Psoas muscle (tissue), 8 donors: Measurements from ENCODE around the gene CCR5. TPM values are rescaled to one million over a fixed set of nuclear protein-coding genes. Genes with fewer than 3 reads are reported as not detected.

ENCODE experiments used
- ATAC-seq, 4 donors: fragments of 200-7000 bp; cut with Tn5 transposase; one replicate each; pipeline ENCODE4 v1.9.1; 2020; ENCODE audit warnings: moderate library complexity in 3 of 4, mild to moderate bottlenecking in 2 of 4
- DNase-seq, 2 donors: peaks; one replicate each; pipeline ENCODE4 v3.0.0-alpha.2; 2020
- H3K27ac ChIP-seq: fragments of 200-600 bp; one replicate; pipeline ENCODE4 v1.8.0; 2022
- H3K27me3 ChIP-seq, 3 donors: fragments of 200-600 bp in 1 of 3; one replicate each; pipeline versions ENCODE4 v1.6.1 to v1.8.0; 2013 to 2022; ENCODE audit warnings: low read length in 2 of 3, mild to moderate bottlenecking in 2 of 3, moderate library complexity in 1 of 3; ENCODE audit not compliant: insufficient read depth in 3 of 3
- H3K36me3 ChIP-seq, 2 donors: fragments of 200-600 bp in 1 of 2; one replicate each; pipeline versions ENCODE4 v1.6.1 to v1.8.0; 2013 to 2022; ENCODE audit warnings: low read depth in 1 of 2, mild to moderate bottlenecking in 1 of 2, moderate library complexity in 1 of 2; ENCODE audit not compliant: insufficient read depth in 1 of 2
- H3K4me1 ChIP-seq: fragments of 200-600 bp; one replicate; pipeline ENCODE4 v1.8.0; 2022
- H3K4me3 ChIP-seq: fragments of 200-600 bp; one replicate; pipeline ENCODE4 v1.8.0; 2022; ENCODE audit warnings: mild to moderate bottlenecking
- H3K9me3 ChIP-seq: fragments of 200-600 bp; one replicate; pipeline ENCODE4 v1.8.0; 2022
- WGBS, 3 donors: extraction: QIAGEN DNeasy Blood & Tissue Kit; methylation state at CpG; one replicate each; pipeline versions ENCODE4 v1.1.6 to v1.1.7; 2013; 5-methylcytosine and 5-hydroxymethylcytosine counted together
- intact Hi-C, 2 donors: fragments of 100-400 bp; cut with DNase I; formaldehyde crosslinking; loops; one replicate each; pipeline versions ENCODE4 v1.11.0 to v1.14.2; 2022
- polyA plus RNA-seq, 3 donors: library from polyadenylated mRNA; stranded (reverse); fragments of 200-250 nt; gene quantifications; one replicate each; pipeline ENCODE4 v1.2.3, GENCODE V29; 2013
- total RNA-seq, 4 donors: library from RNA; stranded (reverse); fragmentation: NEBNext Ultra II Directional in 2 of 4; extraction: Animal tissue kit (Norgen Biotek cat#: 25700) in 2 of 4; gene quantifications; one replicate each; pipeline versions ENCODE4 v1.2.1 to v1.2.4, GENCODE V29; 2021 to 2023
- TF ChIP-seq, protein P1 (sequence below): fragments of 200-600 bp; IDR thresholded peaks from one replicate; pipeline ENCODE4 v1.8.0; 2022; ENCODE audit warnings: antibody characterized with exemption
- donor health status: healthy with polysubstance abuse.
- donor health status: DM: no; HTN: no; CAD: no; lungs with moderate emphysema.
- donor health status: Bipolar disorder and iron deficiency.
- donor health status: healthy.
- donor health status: DM: yes; HTN: yes; CAD: no.
- donor health status: DM: no; HTN: no; CAD: no.
- donor health status: DM: no; HTN: no; CAD: no.
- donor health status: DM: yes; HTN: yes; CAD: no.

Gene CCR5
- total and polyA plus RNA-seq, 7 donors = 0.08 to 1.1 (median 0.21) TPM

DNA sequence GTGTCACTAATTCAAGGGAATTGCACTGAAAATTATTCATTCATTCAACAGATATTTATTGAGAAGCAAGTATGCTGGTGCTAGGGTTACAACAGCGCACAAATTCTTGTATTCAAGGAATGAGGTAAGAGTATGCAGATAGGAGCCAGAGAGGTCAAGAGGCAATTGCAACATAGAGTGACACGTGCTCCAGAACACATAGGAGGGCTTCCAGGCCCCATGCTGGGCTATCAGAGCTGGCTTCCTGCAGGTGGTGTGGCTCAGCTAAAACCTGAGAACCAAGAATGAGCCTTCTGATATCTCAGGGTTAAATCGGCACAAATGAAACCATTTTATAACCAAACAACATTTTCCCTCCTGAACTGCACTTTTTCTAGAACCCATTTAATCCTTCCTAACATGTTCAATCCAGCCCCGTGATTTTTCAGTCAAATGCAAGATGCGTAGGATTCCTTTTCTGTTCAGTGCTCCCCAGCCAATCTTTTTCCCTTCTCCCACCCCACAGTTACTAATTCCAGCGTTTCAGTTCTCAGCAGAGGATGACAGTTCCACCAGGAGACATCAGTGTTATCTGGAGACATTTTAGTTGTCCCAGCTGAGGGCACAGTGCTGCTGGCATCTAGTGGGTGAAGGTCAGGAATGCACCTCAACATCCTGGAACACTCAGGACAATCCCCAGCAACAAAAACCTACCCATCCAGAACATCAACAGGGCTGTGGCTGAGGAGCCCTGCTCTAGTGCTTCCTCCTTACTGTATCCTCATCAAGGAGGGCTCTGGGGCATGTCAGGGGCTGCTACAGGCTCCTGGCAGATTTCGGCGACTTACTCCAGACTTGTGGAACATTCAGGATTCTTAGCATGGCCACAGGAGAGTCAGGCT, 23.0 kb downstream of the CCR5 start:
- Histone ChIP-seq H3K9me3 (no peaks in the 10 kb centered on the region), H3K36me3 (no peaks in the 10 kb centered on the region), H3K27ac (no peak overlapping the region), H3K4me3 (no peak overlapping the region), H3K27me3 (no peaks in the 10 kb centered on the region), H3K4me1 (peaks cover 8% of the 10 kb centered on the region)
- intact Hi-C loops = no loop called here
- TF ChIP-seq, protein P1, sequence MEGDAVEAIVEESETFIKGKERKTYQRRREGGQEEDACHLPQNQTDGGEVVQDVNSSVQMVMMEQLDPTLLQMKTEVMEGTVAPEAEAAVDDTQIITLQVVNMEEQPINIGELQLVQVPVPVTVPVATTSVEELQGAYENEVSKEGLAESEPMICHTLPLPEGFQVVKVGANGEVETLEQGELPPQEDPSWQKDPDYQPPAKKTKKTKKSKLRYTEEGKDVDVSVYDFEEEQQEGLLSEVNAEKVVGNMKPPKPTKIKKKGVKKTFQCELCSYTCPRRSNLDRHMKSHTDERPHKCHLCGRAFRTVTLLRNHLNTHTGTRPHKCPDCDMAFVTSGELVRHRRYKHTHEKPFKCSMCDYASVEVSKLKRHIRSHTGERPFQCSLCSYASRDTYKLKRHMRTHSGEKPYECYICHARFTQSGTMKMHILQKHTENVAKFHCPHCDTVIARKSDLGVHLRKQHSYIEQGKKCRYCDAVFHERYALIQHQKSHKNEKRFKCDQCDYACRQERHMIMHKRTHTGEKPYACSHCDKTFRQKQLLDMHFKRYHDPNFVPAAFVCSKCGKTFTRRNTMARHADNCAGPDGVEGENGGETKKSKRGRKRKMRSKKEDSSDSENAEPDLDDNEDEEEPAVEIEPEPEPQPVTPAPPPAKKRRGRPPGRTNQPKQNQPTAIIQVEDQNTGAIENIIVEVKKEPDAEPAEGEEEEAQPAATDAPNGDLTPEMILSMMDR = no peak
- 55 to 67% (median 66%) methylated on average over 8 of the region's 8 CpGs for WGBS, 3 donors
- DNase-seq (no peak), ATAC-seq (peak; percentile 80 to 91 (median 88))

DNA sequence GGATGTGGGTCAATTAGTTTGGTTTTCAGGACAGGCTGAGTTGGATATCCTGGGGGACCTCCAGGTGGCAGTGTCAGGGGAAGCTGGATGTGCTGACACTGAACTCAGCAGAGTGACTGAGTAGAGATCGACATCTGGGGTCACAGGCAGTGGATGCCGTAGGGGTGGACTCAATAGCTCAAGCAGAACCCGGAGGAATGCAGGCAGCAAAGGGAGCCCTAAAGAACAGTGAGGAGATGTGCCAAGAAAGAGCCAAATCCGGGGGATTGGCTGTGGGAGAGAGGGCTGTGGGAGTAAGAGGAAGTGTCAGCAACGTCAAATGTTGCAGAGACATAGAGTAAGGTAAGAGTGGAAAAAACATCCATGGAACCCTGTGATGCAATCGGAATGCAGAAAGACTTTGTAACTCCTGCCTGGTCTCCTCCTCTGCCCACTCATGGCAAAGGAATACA, 24.5 kb downstream of the CCR5 start:
- Histone ChIP-seq H3K27ac (no peak overlapping the region), H3K9me3 (no peaks in the 10 kb centered on the region), H3K4me3 (no peak overlapping the region), H3K36me3 (no peaks in the 10 kb centered on the region), H3K4me1 (peaks cover 8% of the 10 kb centered on the region), H3K27me3 (no peaks in the 10 kb centered on the region)
- peak in 2 of 4 donors; percentile 43 to 51 for ATAC-seq
- DNase-seq = no peak
- intact Hi-C loops = no loop called here
- TF ChIP-seq, protein P1 = no peak
- WGBS, 3 donors = 73 to 80% (median 80%) methylated on average over 6 of the region's 6 CpGs

DNA sequence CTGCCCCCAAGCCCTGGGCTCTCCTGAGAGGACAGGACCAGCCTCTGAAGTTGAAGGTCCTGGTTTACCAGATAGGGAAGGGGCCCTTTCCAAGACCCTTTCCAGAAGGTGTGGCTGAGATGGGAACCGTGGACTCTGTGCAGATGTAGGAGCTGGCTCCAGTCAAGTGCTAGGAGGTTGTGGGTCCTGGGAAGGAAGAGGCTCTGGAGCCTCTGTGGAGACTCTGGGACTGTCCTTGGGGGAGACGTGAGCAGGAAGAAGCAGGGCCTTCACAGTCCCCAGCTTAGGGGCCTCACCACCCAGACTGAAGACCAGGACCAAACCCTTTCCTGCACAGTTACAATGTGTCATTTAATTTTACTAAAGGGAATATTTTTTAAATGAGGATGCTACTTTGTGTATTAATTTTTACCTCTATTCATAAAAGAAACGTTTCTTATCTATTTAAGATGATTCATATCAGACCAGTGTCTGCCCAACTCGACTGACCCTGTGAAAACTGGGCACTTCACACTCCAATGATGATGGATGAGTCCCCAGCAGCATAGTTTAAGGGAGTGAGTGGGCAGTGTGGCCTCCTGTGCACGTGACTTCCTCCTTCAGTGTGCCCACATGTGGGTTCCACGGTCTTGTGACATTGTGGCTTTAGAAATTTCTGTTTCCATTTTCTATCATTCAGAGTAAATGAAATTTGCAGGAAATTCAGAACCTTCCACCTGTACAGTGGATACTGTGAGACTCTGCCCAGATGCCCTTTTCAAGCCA, 25.2 kb downstream of the CCR5 start:
- ATAC-seq = no peak
- H3K36me3 ChIP-seq = no peaks in the 10 kb centered on the region
- no peaks in the 10 kb centered on the region for H3K9me3 ChIP-seq
- DNase-seq = no peak
- 74 to 79% (median 76%) methylated on average over 6 of the region's 6 CpGs for WGBS, 3 donors
- H3K27me3 ChIP-seq = no peaks in the 10 kb centered on the region
- H3K4me3 ChIP-seq = no peak overlapping the region
- H3K27ac ChIP-seq = no peak overlapping the region
- TF ChIP-seq, protein P1 = no peak
- H3K4me1 ChIP-seq = peaks cover 8% of the 10 kb centered on the region
- intact Hi-C loops = no loop called here

DNA sequence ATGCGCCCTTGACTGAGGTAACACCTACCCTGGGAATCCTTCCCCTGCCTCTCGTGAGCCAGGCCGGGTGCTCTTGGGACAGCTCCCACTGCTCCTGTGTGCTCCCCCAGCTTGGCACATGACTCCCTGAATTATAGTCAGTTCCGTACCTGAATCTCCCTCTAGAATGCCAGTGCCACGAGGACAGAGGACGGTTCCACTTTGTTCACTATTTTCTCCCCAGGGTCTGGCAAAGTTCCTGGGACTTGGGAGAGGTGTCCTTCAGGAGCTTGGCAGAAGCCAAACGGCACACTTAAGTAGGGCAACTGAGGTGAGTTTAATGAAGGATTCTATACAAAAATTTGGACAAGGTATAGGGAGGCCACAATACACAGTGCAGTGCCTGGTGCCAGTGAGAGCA, 26.4 kb downstream of the CCR5 start:
- ATAC-seq (peak in 2 of 4 donors; percentile 21 to 26), DNase-seq (no peak)
- H3K27ac ChIP-seq = no peak overlapping the region
- H3K4me3 ChIP-seq = no peak overlapping the region
- intact Hi-C loops = no loop called here
- no peaks in the 10 kb centered on the region for H3K36me3 ChIP-seq
- 36 to 54% (median 36%) methylated on average over 7 of the region's 7 CpGs for WGBS, 3 donors
- H3K4me1 ChIP-seq = peaks cover 8% of the 10 kb centered on the region
- H3K27me3 ChIP-seq = no peaks in the 10 kb centered on the region
- no peaks in the 10 kb centered on the region for H3K9me3 ChIP-seq
- TF ChIP-seq, protein P1 = no peak
